HG03108 (cell line): ENCODE results near the gene WNT1.

Experiments used
- ATAC-seq: cut with Tn5 transposase; IDR thresholded peaks from one replicate; pipeline ENCODE4 v1.9.1; 2021; ENCODE audit warnings: moderate library complexity; ENCODE audit not compliant: unreplicated experiment

Gene WNT1

GRCh38 chr12:48978291-48978740, at the start of gene WNT1:
WNT1 (plus strand) TSS chr12:48978322; CDS start chr12:48978651, 329 bp downstream.
- ATAC-seq, result no peak

GRCh38 chr12:48929551-48929950, 48.6 kb upstream of the WNT1 start:
- ATAC-seq, result no peak

- no peak for ATAC-seq
Measured at GRCh38 chr12:48930475-48930874, 47.6 kb upstream of the WNT1 start.

DNA sequence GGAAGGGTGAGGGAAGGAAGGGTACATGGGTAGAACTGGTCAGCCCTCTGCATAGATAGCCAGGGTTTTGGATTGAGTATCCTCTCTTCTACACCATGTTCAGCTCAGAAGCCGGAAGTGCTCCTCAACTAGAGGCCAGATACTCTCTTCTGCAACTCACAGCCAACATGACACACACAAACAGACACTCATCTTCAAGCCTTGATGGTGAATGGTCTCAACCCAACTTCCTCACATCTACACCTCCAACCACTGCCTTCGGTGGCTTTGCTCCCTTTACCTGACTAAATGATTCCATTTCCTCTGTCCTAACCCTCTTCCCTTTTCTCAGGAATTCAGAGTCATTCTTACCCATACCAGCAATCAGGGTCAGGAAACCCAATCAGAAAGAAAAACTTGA, 45.2 kb upstream of the WNT1 start:
- ATAC-seq, result no peak

GRCh38 chr12:48933664-48934311, 44.3 kb upstream of the WNT1 start:
- no peak for ATAC-seq

DNA sequence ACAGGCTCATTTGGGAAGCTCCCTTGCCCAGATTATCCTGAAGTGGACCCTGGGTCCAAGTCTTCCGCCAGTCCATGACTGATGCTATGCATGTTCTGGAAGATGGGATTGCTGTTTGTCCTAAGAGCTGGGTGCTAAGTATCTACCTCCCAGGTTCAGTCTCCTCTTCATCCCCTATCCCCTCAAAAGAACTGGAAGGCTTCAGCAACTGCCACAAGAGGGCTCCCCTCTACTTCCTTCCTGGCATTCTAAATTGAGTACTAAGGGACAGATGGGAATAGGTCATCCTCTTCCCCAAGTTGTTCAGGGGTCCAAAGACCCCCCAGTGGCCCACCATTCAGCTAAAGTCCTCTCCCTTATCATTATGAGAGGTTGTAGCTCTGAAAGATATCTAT, 43.8 kb upstream of the WNT1 start:
- no peak for ATAC-seq

GRCh38 chr12:48936379-48936979, 41.6 kb upstream of the WNT1 start:
- ATAC-seq, result no peak

- no peak for ATAC-seq
Measured at GRCh38 chr12:48937170-48937569, 41.0 kb upstream of the WNT1 start.

GRCh38 chr12:48938805-48939204, 39.3 kb upstream of the WNT1 start:
- ATAC-seq, result no peak

- ATAC-seq, result no peak
Measured at GRCh38 chr12:48940181-48940580, 37.9 kb upstream of the WNT1 start.

- no peak for ATAC-seq
Measured at GRCh38 chr12:48943221-48943620, 34.9 kb upstream of the WNT1 start.

DNA sequence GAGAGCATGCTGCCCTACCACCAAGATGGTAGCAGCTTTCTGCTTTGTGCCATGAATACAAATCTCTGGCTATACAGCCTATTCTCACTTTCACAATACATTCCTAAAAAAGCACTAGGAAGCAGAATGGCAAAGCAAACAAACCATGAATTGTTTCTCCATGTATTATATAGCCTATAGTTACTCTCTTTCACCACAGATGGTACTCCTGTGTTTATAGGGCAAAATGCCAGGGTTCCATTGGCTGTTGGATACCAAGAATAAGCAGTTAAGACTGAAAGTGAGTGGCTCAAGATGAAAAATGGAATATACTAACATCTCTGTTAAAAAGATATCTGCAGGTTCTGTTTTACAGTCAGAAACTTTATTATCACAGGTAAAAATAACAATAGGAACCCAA, 31.9 kb upstream of the WNT1 start:
- ATAC-seq, result no peak

DNA sequence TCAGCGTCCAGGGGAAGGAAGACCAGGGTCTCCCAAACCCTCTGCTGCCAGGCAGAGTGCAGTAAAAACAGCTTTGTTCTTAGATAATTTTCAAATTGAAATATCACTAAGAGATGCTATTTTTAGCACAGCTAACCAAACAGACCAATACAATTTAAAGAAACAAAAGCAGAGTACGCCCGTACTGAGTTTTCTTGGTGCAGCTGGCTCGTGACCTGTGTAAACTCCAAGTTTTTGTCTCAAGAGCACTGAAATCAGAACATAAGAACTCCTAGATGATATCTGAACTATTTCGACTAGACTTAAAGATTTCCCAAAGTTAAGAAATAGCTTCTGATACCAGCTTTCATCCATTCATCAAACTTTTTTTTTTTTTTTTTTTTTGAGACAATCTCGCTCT, 31.2 kb upstream of the WNT1 start:
- ATAC-seq, result no peak

GRCh38 chr12:48947727-48948126, 30.4 kb upstream of the WNT1 start:
- ATAC-seq, result no peak

- ATAC-seq, result no peak
Measured at GRCh38 chr12:48952691-48953090, 25.4 kb upstream of the WNT1 start.

DNA sequence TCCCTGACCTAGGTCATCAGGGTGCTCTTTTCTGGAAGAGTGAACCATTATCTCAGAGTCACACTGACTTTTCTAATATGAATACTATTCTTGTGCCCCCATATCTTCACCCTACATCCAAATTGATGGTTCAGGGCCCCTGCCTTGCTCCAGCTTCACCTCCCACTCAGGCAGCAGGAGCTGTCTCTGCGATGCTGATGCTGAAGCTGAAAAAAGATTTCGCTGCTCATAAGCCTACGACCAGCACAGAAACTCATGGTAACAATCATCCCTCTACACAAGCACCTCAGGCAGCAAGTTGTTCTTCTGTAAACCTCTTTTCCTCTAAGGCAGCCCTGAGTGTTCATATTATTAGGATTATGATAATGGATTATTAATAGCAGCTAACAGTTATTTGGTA, 24.1 kb upstream of the WNT1 start:
- no peak for ATAC-seq

- ATAC-seq, result no peak
Measured at GRCh38 chr12:48954841-48955501, 23.2 kb upstream of the WNT1 start.

GRCh38 chr12:48956279-48957140, 21.6 kb upstream of the WNT1 start:
- peak; percentile 7 for ATAC-seq

DNA sequence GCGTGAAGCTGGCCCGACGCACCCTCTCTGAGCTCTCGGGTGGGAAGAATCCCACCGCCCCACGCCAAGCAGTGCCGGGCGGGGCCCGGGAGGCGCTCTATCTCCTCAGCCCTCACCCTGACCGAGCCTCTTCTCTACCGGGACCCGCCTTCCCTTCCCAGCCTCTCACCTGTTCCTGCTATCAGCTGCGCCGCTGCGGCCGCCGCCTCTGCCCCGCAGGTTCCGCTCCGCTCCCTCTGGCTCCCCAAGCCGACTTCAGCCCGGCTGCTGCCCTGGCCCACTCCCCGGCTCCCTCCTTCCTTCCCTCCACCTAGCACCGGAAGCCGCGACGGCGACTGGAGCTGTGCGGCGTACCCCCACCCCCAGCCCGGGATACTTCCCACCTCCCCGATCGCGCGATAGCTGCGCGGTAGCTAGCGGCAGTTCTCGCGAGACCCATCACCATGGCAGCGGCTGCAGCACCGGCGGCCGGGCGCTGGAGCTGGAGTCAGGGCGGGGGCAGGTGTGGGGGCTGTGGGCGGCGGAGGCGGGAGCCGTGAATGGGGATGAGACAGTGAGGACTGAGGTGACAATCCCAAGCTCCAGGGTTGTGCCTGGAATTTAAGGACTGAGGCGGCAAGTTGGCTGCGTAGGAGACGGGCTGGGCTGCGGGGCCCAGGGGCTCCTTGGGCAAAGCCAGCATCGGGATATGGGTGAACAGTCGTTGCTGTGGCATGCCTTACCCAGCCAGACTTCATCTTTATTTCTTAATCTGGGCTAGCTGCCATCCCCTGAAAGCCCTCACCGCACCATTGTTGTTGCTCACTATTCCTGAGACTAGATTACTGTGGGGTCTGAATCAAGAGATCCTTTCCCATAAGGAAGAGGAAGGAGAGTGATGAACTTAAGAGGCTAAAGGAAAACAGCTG, 20.7 kb upstream of the WNT1 start, which contains the start of gene ARF3:
ARF3 (minus strand) TSS at position 347 of the 908 bp plus-strand sequence. CDS start 16,392 bp downstream, outside the sequence.
- ATAC-seq, result peak; percentile 93

DNA sequence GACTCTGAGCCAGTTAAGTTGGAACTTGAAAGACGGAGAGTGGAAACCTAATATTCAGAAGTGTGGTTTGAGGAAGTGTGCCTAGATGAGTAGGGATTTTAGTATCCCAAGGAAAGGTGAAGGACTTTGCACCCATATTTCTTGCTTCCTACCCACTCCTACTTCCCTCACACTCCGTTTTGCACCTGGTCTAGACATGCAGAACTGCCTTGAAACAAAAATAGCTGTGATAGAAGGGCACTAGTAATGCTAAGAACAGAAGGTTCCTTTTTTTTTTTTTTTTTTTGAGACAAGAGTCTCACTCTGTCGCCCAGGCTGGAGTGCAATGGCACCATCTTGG, 20.1 kb upstream of the WNT1 start:
- no peak for ATAC-seq
